ENCODE results near the gene SLC25A10.

GRCh38 chr17:81708739-81709185 is 3.3 kb upstream of the SLC25A10 start:
- no peak for TF ChIP-seq POLR2A (IDR thresholded peaks at IDR 0.05)
- no peak for TF ChIP-seq CTCF (IDR thresholded peaks at IDR 0.05)
